HG03103 (cell line): ENCODE data around the gene CER1.
"Not testable (repeated sequence)": the region's sequence is repeated elsewhere in the genome, so short reads cannot be mapped to it uniquely, and the experiment has no call there.

Experiments used
- ATAC-seq: cut with Tn5 transposase; IDR thresholded peaks from one replicate; pipeline ENCODE4 v1.9.1; 2021; ENCODE audit warnings: low read depth; ENCODE audit not compliant: unreplicated experiment

The CER1 gene

GRCh38 chr9:14719231-14719923 lies 3.2 kb downstream of the CER1 start:
- ATAC-seq = no peak

- ATAC-seq = no peak
Observed at GRCh38 chr9:14715102-14715501, 7.4 kb downstream of the CER1 start.

GRCh38 chr9:14713187-14713767 lies 9.3 kb downstream of the CER1 start:
- no peak for ATAC-seq

- no peak for ATAC-seq
Observed at GRCh38 chr9:14710804-14711203, 11.7 kb downstream of the CER1 start.

- ATAC-seq = peak; percentile 66
Observed at GRCh38 chr9:14706530-14707140, 15.9 kb downstream of the CER1 start.

GRCh38 chr9:14705079-14705478 lies 17.5 kb downstream of the CER1 start:
- no peak for ATAC-seq

- ATAC-seq = no peak
Observed at GRCh38 chr9:14704281-14704680, 18.3 kb downstream of the CER1 start.

- ATAC-seq = no peak
Observed at GRCh38 chr9:14702200-14702720, 20.3 kb downstream of the CER1 start.

GRCh38 chr9:14693251-14693861 lies 29.2 kb downstream of the CER1 start, which contains the start of gene ZDHHC21:
Gene ZDHHC21, minus strand, starts transcription at chr9:14693432. Its CDS starts 19,092 bp downstream, at chr9:14674340.
- peak; percentile 58 for ATAC-seq

- ATAC-seq = peak; percentile 28
Observed at GRCh38 chr9:14692470-14693250, 29.9 kb downstream of the CER1 start.

- no peak for ATAC-seq
Observed at GRCh38 chr9:14690948-14691730, 31.4 kb downstream of the CER1 start.

- no peak for ATAC-seq
Observed at GRCh38 chr9:14687042-14687719, 35.4 kb downstream of the CER1 start.

- ATAC-seq = no peak
Observed at GRCh38 chr9:14686168-14686567, 36.4 kb downstream of the CER1 start.

- ATAC-seq = not testable (repeated sequence)
Observed at GRCh38 chr9:14682616-14683015, 39.9 kb downstream of the CER1 start.

GRCh38 chr9:14678776-14679175 lies 43.8 kb downstream of the CER1 start:
- ATAC-seq = no peak

- no peak for ATAC-seq
Observed at GRCh38 chr9:14677872-14678271, 44.7 kb downstream of the CER1 start.

- ATAC-seq = no peak
Observed at GRCh38 chr9:14677396-14677795, 45.1 kb downstream of the CER1 start.

- no peak for ATAC-seq
Observed at GRCh38 chr9:14674630-14675029, 47.9 kb downstream of the CER1 start.

- ATAC-seq = no peak
Observed at GRCh38 chr9:14671377-14671776, 51.2 kb downstream of the CER1 start.
